NCI-H1417 treated with DMSO at 0.1 percent for 48 hours (cell line): ENCODE measurements around the gene BICD1.

Source experiments
- DNase-seq: peaks from one replicate; lab custom pipeline; 2025; lab: John Stamatoyannopoulos, UW

BICD1 gene

GRCh38 chr12:32102234-32102633, 4.4 kb upstream of the BICD1 start:
- no peak for DNase-seq

DNA sequence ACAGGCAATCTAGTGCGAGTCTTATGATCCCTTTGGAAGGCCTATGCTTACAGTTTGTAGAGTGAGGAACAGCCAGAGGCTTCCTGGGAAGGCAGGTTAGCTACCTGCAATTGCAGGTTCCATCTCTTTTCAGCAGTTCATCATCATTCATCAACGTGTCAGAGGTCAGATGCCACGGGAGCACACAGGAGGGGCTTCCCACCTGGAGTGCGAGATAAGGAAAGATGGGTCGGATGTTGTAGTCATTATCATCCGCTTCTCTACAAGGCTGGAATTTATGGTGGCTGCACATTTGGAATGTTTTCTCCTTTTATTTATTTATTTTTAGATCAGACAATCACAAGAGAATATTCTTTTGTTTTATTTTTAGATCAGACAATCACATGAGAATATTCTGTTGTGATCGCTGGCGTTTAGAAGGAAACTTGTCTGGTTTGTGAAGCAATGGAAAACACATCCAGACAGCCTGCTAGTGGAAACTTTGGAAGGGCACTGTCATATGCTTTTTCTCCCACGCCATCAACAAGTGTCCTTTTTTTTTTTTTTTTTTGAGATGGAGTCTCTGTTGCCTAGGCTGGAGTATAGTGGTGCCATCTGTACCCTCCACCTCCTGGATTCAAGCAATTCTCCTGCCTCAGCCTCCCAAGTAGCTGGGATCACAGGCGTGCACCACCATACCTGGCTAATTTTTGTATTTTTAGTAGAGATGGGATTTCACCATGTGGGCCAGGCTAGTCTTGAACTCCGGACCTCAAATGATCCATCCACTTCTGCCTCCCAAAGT, 1.9 kb upstream of the BICD1 start:
- DNase-seq = no peak

DNA sequence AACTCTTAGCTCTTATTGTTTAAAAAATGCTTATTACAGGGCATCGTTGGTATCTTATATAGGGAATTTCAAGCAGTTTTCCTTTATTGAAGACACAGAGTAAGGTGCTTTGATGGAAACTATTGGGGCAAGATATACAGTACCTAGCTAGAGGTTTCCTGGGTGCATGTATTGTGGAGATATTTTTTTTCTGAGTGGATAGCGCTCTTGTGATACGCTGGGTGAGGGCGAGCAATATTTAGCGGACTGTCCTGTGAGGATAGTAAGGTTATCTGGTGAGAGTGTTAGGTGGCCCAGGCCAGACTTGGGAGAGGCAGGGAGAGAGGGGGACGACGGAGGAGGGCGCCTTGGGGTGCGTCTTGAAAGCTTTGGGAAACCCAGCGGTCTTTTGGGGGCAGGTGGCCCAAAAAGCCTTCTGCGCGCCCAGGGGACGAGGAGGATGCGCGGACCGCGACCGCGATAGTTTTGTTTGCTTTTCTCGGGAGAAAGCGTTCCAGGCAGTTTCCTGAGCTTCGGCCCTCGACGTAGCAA, 596 bp upstream of the BICD1 start:
- DNase-seq = no peak

DNA sequence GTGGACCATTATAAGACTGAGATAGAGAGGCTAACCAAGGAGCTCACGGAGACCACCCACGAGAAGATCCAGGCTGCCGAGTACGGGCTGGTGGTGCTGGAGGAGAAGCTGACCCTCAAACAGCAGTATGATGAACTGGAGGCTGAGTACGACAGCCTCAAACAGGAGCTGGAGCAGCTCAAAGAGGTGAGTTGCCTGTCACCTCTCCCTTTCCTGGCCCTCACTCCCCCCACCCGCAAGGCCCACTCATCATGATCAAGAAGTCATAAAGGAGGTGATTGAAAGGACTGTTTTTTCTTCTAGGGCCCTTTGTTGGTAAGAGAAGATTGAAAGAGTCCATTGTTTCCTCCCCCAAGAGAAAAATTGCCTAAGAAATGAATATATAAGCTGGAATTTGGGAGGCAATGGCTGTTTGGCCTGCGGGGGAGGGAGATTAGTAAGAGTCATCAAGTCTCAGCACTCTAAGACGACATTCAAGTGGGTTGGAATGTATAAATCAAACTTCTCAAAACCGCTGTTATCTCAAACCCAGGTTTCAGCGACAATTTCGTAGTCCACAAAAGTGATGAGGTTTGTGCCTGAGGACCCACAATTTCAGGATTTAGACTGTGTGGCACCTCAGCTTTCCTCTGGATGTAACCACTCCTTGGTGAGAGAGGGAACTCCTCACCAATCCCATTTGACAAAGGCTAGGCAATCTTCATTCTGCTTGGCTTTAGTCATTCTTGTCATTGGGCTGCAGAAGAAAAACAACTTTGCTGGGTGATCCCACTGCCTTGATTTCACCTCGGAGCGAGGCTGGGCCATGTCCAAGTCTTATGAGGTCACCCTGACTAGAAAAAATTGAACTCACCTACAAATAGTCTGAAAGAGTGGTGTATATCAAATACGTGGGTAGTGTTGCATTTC, 966 bp downstream of the BICD1 start:
- no peak for DNase-seq

DNA sequence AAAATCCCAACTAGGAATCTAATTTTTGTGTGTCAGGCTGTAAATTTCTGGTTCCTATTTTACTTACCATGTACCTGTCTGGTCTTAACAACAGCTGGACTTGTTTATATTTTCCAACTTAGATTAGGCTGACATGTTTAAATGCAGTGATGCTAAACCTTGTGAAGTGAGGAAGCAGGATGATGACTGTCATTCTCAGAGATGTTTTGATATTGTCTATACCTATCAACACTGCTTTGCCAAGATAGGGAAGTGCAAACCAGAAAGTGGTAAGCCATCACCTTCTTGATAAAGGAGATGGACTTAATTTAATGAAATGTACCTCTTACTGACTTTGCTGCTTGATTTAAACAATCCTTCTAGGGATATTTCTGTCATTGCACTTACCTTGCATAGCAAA, 2.1 kb downstream of the BICD1 start:
- no peak for DNase-seq

GRCh38 chr12:32110417-32110816, 3.8 kb downstream of the BICD1 start:
- no peak for DNase-seq

DNA sequence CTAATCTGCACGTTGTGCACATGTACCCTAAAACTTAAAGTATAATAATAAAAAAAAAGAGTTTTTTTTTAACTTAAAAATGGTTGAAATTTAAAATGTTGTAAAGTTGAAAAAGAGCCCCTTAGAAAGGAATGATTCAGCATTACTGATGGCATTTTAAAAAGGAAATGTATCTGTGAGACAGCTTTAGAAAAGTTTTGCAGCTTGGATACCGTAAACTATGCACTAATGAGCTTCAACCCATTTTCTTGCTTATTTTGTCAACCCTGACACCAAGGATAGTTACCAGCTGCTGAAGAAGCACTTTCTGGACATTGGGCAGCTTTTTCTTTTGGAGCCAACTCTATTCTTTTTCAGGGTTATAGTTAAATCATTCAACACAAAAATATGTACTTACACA, 4.3 kb downstream of the BICD1 start:
- DNase-seq = no peak

DNA sequence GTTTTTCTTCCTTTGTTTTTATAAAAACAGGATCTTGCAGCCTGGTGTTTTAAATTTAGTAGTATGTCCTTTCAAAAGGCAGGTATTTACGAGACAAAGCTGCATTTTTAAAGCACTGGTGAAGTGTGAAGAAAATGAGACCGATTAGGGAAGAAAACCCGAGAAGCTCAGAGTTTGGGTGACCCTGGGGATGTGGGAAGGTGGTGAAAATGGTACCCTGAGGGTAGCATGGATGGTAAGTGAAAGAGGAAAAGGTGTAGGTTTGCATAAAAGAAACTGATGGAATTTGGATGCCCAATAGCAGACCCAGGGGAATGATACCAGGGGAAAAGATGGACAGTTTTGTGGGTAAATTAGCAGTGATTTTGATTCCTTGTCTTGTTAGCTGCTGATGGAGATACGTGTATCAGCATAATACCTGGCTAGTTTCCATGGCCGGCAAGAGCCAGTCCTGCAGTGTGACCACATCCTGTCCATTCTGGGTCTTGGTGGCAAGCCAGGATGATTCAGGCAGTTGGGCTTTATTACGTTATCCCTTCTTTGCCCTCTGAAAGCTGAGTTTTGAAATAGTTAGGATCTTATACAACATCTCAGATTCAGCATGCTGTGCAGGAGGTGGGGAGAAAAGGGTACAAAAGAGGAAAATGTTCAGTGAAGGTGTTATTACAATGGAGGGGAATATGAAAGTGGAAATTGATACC, 8.9 kb downstream of the BICD1 start:
- no peak for DNase-seq

DNA sequence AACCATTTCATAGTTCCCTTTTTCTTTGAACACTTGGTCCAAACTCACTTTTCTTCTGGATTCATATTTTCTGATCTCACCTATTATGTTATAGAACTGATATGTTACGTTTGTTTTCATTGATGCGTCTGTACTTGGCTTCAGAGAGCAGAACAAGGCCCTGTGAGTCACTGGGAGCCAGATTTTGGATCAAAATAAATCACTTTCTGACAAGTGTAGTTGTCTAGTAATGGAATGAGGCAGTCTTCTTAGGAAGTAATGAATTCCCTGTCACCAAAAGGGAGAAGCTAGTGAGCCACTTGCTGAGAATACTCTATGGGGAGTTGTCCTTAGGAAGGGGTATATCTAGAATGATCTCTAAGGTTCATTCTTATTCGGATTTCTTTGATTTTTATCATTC, 10.2 kb downstream of the BICD1 start:
- DNase-seq = no peak

DNA sequence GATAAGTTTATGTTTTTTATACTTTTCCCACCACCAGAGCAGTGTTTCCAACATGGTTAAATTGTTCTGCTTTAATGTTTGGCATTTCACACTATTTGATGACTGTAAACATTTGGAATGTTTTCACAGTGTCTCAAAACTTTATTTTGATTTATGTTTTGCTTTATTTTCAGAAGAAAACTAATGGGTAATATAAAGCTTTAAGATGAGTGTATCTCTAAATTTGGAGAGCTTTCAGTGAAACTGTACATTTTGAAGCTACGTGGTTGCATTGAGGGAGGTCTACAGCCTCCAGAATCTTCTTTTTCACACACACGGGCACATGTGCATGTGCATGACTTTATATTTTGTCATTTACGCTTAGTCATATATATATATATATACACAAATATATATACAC, 10.7 kb downstream of the BICD1 start:
- DNase-seq = no peak

- DNase-seq = no peak
Observed at GRCh38 chr12:32118806-32119205, 12.2 kb downstream of the BICD1 start.

GRCh38 chr12:32120419-32120818, 13.8 kb downstream of the BICD1 start:
- DNase-seq = no peak

- no peak for DNase-seq
Observed at GRCh38 chr12:32124637-32125036, 18.0 kb downstream of the BICD1 start.

DNA sequence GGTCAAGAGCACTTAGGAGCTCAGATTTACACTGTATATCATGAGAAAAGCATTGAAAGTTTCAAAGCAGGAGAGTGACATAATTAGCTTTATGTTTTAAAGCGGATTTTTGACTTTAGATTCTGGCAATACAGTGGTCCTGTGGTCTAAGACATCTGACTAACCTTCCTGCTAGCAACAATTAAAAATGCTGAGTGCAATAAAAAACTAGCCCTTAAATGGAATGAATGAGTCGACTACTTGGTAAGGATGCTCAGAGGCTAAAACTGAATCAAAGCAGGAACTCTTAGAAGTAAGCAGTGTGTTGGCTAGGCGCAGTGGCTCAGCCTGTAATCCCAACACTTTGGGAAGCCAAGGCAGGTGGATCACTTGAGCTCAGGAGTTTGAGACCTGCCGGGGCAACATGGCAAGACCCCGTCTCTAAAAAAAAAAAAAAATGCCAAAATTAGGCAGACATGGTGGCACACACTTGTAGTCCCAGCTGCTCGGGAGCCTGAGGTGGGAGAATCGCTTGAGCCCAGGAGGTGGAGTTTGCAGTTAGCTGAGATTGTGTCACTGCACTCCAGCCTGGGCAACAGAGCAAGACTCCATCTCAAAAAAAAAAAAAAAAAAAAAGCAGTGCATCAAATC, 18.9 kb downstream of the BICD1 start:
- no peak for DNase-seq

DNA sequence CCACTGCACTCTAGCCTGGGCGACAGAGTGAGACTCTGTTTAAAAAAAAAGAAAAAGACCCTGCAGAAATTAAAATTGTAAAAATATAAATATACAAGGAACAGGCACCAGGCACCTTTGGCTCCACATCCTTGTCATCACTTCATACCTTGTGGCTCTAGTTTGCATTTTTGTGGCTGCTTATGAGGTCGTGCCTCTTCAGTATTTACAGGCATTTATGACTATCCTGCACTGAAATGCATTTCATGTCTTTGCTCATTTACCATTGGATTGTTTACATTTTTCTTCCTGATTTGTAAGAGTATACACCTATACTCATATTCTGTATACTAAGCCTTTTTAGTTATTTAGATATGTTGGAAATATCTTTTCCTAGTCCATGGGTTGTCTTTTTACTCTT, 20.1 kb downstream of the BICD1 start:
- DNase-seq = no peak

GRCh38 chr12:32131666-32132065, 25.0 kb downstream of the BICD1 start:
- DNase-seq = no peak

DNA sequence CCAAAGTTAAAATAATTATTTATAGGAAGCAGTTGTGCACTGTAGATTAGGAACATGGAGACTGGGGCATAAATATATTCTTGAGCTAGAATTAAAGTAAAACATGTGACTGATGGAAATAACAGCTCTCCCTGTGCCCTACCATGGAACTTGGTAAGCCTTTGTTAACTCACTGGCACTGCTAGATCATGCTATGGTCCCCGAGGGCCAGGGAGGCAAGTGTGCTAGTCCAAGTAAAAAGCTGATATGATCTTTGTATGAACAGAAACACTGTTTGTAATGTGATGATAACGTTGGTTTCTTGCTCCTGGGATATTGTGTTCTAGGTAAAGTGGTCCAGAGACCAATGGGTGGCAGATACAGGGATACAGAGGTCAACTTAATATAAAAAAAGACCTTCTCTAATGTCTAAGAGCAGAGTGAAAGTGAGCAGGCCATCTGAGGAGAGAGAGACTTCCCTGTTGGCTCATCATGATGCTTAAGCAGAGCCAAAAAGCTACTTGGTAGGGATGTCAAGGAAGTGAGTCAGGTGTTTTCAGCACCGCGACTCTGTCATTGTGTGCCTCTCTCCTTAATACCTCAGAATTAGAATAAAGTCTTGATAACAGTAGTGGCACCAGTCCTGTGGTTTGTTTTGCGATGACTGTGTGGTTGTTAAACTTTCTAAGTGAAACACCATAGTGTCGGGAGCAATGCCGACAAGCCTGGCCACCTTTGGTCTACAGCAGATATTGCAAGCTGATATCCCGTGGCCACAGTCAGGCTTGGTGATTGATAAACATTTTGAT, 27.6 kb downstream of the BICD1 start:
- DNase-seq = no peak

GRCh38 chr12:32135967-32136366, 29.3 kb downstream of the BICD1 start:
- no peak for DNase-seq

GRCh38 chr12:32136404-32136803, 29.8 kb downstream of the BICD1 start:
- no peak for DNase-seq

- DNase-seq = no peak
Observed at GRCh38 chr12:32139064-32139421, 32.4 kb downstream of the BICD1 start.

- DNase-seq = no peak
Observed at GRCh38 chr12:32140877-32141276, 34.2 kb downstream of the BICD1 start.
